DND-41 (cell line): ENCODE measurements around the gene SLC25A10.
A peak's percentile ranks its signal among the peaks of the same experiment; 100 is the strongest.

Experiments used
- ATAC-seq: fragments of 200-7000 bp; cut with Tn5 transposase; 3 replicates; pipeline ENCODE4 v1.9.1; 2021; ENCODE audit warnings: low read depth; ENCODE audit not compliant: insufficient read depth
- DNase-seq: peaks from one replicate; pipeline ENCODE4 v3.0.0-alpha.2; 2020
- H2AFZ ChIP-seq: 2 replicates; pipeline ENCODE4 v1.6.0; 2012; ENCODE audit warnings: low read depth, low read length
- H3K27ac ChIP-seq: 2 replicates; pipeline ENCODE4 v1.5.1; 2012; ENCODE audit warnings: low read length, inconsistent platforms
- H3K27me3 ChIP-seq: fragments of 200-600 bp; sonication (generic); 2 replicates; pipeline ENCODE4 v1.6.0; 2012; ENCODE audit warnings: low read length, mild to moderate bottlenecking, inconsistent platforms; ENCODE audit not compliant: insufficient read depth, poor library complexity
- H3K36me3 ChIP-seq: 2 replicates; pipeline ENCODE4 v1.5.1; 2012; ENCODE audit warnings: low read length, inconsistent platforms; ENCODE audit not compliant: insufficient read depth
- H3K4me1 ChIP-seq: 2 replicates; pipeline ENCODE4 v1.5.1; 2012; ENCODE audit warnings: mild to moderate bottlenecking, low read length; ENCODE audit not compliant: insufficient read depth
- H3K4me2 ChIP-seq: 2 replicates; pipeline ENCODE4 v1.6.0; 2012; ENCODE audit warnings: mild to moderate bottlenecking, moderate library complexity, low read length, inconsistent platforms; ENCODE audit not compliant: insufficient read depth
- H3K4me3 ChIP-seq, 2 experiments: fragments of 200-600 bp in 1 of 2; shearing (Covaris generic) in 1 of 2; 2 replicates each; pipeline ENCODE4 v1.5.1; 2012 to 2016; ENCODE audit warnings: inconsistent platforms in 2 of 2, low read length in 2 of 2, mild to moderate bottlenecking in 2 of 2, low read depth in 1 of 2, moderate library complexity in 1 of 2
- H3K79me2 ChIP-seq: 2 replicates; pipeline ENCODE4 v1.6.0; 2012; ENCODE audit warnings: low read length, inconsistent platforms; ENCODE audit not compliant: insufficient read depth
- H3K9ac ChIP-seq: 2 replicates; pipeline ENCODE4 v1.6.0; 2012; ENCODE audit warnings: low read depth, mild to moderate bottlenecking, inconsistent platforms, low read length, moderate library complexity
- H3K9me3 ChIP-seq: 2 replicates; pipeline ENCODE4 v1.5.1; 2012; ENCODE audit warnings: low read length, moderate library complexity, mild to moderate bottlenecking, inconsistent platforms; ENCODE audit not compliant: insufficient read depth, severe bottlenecking
- H4K20me1 ChIP-seq: 2 replicates; pipeline ENCODE4 v1.6.0; 2012; ENCODE audit warnings: low read length; ENCODE audit not compliant: insufficient read depth
- EZH2 ChIP-seq: IDR thresholded peaks from 3 replicates; pipeline ENCODE4 v1.6.1; 2012; ENCODE audit warnings: borderline replicate concordance, low read depth, mild to moderate bottlenecking, moderate library complexity, low read length, inconsistent platforms; ENCODE audit not compliant: severe bottlenecking
- TF ChIP-seq, protein P1 (sequence below): IDR thresholded peaks from 2 replicates; pipeline ENCODE4 v1.5.1; 2012; ENCODE audit warnings: borderline replicate concordance, low read length, moderate library complexity, mild to moderate bottlenecking; ENCODE audit not compliant: poor library complexity, severe bottlenecking; ENCODE audit errors: extremely low read depth

Gene SLC25A10

DNA sequence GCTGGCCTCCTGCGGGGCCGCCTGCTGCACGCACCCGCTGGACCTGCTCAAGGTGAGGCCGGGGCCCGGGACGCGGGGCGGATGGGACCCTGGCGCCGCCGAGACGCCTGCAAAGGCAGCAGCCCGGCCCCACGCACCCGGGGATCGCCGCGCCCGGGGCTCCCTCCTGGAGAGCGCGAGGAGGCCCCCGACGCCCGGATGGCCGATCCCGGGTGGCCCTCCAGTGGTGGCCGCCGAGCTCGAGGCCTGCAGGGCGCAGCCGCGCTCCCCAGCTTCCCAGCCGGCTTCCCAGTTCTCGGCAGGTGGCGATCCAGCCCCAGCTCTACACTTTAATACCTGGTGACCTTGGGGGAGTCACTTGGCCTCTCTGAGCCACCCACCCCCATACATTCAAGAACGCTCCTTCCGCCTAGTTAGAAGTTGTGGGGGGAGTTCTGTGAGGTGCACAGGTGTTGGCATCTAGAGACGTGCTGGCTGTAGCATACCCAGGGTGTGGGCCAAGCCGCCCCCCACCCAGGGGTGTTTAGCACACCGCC lies 452 bp downstream of the SLC25A10 start:
- peak overlapping the region; percentile 81 for H2AFZ ChIP-seq
- peaks cover 44% of the 10 kb centered on the region for H3K4me1 ChIP-seq
- DNase-seq: peak; percentile 39

GRCh38 chr17:81713004-81713555 lies 996 bp downstream of the SLC25A10 start:
- Histone ChIP-seq H2AFZ (peak overlapping the region; percentile 81; the same call in 1 of the 2 replicates), H3K9me3 (no peaks in the 10 kb centered on the region), H3K4me1 (peaks cover 44% of the 10 kb centered on the region), H3K79me2 (peaks cover 31% of the 10 kb centered on the region), H4K20me1 (peaks cover 31% of the 10 kb centered on the region), H3K27me3 (no peaks in the 10 kb centered on the region), H3K9ac (peak overlapping the region; percentile 93), H3K4me2 (peak overlapping the region; percentile 99), H3K36me3 (peaks cover 34% of the 10 kb centered on the region), H3K4me3 (peak overlapping the region; percentile 83 to 96; a peak in 3 of 4 replicates), H3K27ac (peak overlapping the region; percentile 75)
- DNase-seq: no peak
- TF ChIP-seq EZH2: no peak
- TF ChIP-seq, protein P1, sequence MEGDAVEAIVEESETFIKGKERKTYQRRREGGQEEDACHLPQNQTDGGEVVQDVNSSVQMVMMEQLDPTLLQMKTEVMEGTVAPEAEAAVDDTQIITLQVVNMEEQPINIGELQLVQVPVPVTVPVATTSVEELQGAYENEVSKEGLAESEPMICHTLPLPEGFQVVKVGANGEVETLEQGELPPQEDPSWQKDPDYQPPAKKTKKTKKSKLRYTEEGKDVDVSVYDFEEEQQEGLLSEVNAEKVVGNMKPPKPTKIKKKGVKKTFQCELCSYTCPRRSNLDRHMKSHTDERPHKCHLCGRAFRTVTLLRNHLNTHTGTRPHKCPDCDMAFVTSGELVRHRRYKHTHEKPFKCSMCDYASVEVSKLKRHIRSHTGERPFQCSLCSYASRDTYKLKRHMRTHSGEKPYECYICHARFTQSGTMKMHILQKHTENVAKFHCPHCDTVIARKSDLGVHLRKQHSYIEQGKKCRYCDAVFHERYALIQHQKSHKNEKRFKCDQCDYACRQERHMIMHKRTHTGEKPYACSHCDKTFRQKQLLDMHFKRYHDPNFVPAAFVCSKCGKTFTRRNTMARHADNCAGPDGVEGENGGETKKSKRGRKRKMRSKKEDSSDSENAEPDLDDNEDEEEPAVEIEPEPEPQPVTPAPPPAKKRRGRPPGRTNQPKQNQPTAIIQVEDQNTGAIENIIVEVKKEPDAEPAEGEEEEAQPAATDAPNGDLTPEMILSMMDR: no peak
- ATAC-seq: no peak

More for the DNA sequence above, 452 bp downstream of the SLC25A10 start:
- H3K4me2 ChIP-seq: peak overlapping the region; percentile 99
- H3K36me3 ChIP-seq: peaks cover 34% of the 10 kb centered on the region
- ATAC-seq: peak; percentile 32
- no peaks in the 10 kb centered on the region for H3K9me3 ChIP-seq
- H3K79me2 ChIP-seq: peaks cover 31% of the 10 kb centered on the region
- peaks cover 37% of the 10 kb centered on the region for H4K20me1 ChIP-seq
- peak overlapping the region; percentile 83 to 96 for H3K4me3 ChIP-seq
- peak overlapping the region; percentile 93 for H3K9ac ChIP-seq
- peak overlapping the region; percentile 75 for H3K27ac ChIP-seq
- no peak for TF ChIP-seq EZH2
- TF ChIP-seq, protein P1: peak; percentile 37
- no peaks in the 10 kb centered on the region for H3K27me3 ChIP-seq

- Histone ChIP-seq H3K27ac (0 out of 2 replicates have a peak overlapping the region, but pooled peaks have one; percentile 8), H3K4me2 (peak overlapping the region; percentile 99), H2AFZ (no peak overlapping the region), H3K9me3 (no peaks in the 10 kb centered on the region), H3K27me3 (no peaks in the 10 kb centered on the region), H3K79me2 (peaks cover 31% of the 10 kb centered on the region), H3K4me1 (peaks cover 44% of the 10 kb centered on the region), H3K36me3 (peaks cover 27% of the 10 kb centered on the region), H3K4me3 (peak overlapping the region in 1 of 2 experiments; percentile 96; a peak in 3 of 4 replicates), H3K9ac (peak overlapping the region; percentile 93), H4K20me1 (peaks cover 25% of the 10 kb centered on the region)
- ATAC-seq: no peak
- DNase-seq: no peak
- TF ChIP-seq, protein P1: no peak
- no peak for TF ChIP-seq EZH2
These were observed 1.7 kb downstream of the SLC25A10 start for GRCh38 chr17:81713556-81714411.
